GM12865 (cell line): ENCODE results near the gene IL10.

Experiments
- DNase-seq: peaks from one replicate; pipeline ENCODE4 v3.0.0; 2010; ENCODE audit warnings: low read depth
- H3K4me3 ChIP-seq: 2 replicates; pipeline ENCODE4 v1.5.1; 2011; ENCODE audit warnings: mild to moderate bottlenecking, low read depth, low read length, control low read depth
- TF ChIP-seq, protein P1 (sequence below): IDR thresholded peaks from 2 replicates; pipeline ENCODE4 v1.5.1; 2011; ENCODE audit warnings: low read length, control low read depth, low read depth, inconsistent platforms; ENCODE audit not compliant: insufficient read depth; ENCODE audit errors: missing control alignments

Gene IL10

GRCh38 chr1:206808615-206809014, 36.3 kb upstream of the IL10 start:
- TF ChIP-seq, protein P1, sequence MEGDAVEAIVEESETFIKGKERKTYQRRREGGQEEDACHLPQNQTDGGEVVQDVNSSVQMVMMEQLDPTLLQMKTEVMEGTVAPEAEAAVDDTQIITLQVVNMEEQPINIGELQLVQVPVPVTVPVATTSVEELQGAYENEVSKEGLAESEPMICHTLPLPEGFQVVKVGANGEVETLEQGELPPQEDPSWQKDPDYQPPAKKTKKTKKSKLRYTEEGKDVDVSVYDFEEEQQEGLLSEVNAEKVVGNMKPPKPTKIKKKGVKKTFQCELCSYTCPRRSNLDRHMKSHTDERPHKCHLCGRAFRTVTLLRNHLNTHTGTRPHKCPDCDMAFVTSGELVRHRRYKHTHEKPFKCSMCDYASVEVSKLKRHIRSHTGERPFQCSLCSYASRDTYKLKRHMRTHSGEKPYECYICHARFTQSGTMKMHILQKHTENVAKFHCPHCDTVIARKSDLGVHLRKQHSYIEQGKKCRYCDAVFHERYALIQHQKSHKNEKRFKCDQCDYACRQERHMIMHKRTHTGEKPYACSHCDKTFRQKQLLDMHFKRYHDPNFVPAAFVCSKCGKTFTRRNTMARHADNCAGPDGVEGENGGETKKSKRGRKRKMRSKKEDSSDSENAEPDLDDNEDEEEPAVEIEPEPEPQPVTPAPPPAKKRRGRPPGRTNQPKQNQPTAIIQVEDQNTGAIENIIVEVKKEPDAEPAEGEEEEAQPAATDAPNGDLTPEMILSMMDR, result peak; percentile 63
- peak; percentile 83 for DNase-seq
- no peak overlapping the region for H3K4me3 ChIP-seq

DNA sequence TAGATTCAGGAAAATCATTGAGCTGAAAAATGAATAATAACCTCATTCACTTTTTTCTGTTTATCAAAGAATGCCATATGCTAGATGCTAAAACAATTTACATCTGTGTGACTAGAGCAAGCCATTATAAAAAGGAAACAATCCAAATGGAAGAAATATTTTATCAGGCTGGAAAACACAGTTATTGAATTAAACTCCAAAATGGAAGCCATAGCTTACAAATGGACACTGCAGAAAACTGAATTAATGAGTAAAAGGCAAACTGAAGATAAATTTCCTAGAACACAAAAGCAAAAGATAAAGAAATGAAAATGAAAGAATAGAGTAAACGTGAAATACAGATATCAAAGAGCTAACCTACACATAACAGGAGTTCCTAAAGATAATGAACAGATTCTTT, 33.1 kb upstream of the IL10 start:
- no peak overlapping the region for H3K4me3 ChIP-seq
- DNase-seq, result no peak
- TF ChIP-seq, protein P1, result no peak

DNA sequence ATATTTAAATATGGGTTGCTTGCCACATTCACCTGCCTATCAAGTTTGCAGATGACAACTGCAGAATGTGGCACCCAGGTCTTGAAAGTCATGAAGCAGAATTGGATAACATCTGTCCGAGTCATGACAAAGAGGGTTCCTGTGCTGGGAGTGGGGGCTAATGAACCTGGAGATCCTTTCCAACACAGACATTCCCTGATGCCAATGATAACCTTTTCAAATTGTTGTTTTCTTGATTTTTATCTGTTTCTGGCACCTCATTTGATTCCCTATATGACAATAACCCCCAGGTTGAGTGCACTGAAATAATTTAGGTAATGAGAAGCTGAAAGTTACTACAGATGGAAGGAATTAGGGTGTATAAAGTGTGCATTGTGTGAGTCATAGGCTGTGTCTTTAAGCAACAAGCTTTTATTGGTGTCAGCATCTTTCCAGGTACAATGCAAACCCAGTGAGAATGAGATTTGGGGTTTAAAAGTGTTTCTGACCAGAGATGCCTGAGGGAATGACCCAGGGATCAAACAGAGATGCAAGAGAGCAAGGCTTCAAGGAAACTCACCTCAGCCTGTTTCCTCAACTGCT, 32.0 kb upstream of the IL10 start:
- TF ChIP-seq, protein P1, result no peak
- DNase-seq, result no peak
- H3K4me3 ChIP-seq, result no peak overlapping the region

- DNase-seq, result peak; percentile 97
- no peak overlapping the region for H3K4me3 ChIP-seq
- TF ChIP-seq, protein P1, result no peak
These were observed 31.0 kb upstream of the IL10 start for GRCh38 chr1:206803221-206803730.

- no peak for DNase-seq
- H3K4me3 ChIP-seq, result no peak overlapping the region
- TF ChIP-seq, protein P1, result no peak
These were observed 30.1 kb upstream of the IL10 start for GRCh38 chr1:206802401-206802800.

DNA sequence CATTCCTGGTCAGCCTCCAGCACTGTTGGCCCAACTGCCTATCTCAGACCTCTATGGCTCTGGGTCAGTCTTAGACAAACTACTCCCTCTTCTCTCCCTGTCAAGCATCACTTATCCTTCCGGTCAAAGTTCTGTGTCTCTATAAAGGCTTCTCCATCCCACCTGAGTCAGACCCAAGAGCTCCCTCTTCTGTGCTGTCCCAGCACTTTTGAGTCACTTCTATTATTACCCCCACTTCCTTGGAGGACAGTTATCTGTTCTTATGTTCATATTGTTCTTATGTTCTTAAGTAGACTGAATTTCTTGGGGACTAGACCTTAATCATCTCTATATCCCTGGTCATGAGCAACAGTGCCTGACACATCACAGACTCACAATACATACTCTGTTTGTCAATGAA, 29.2 kb upstream of the IL10 start:
- DNase-seq, result no peak
- TF ChIP-seq, protein P1, result no peak

DNA sequence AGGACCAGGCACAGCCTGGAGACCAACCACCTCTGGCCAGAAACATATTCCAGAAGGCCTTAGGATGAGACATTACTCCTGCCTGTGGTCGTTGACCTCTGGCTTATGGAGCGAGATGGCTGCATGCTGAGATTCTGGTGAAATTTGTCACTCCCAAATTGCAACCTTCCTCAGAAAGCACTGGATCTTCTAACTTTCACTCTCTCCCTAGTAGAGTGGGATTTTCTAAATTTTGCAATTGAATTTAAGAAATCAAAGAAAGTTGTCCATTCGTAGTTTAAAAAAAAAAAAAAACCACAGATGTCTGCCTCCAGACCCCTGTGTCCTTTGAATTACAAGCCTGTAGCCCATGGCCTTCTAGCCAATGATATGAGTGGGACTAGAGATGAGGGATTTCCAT, 28.6 kb upstream of the IL10 start:
- H3K4me3 ChIP-seq, result no peak overlapping the region
- TF ChIP-seq, protein P1, result no peak
- DNase-seq, result no peak

More for the DNA sequence above, 29.2 kb upstream of the IL10 start:
- no peak overlapping the region for H3K4me3 ChIP-seq
